H1 (cell line): ENCODE data around the gene PIBF1. TPM values are rescaled to one million over a fixed set of nuclear protein-coding genes. Genes with fewer than 3 reads are reported as not detected.

Source experiments
- CTCF ChIA-PET: fragments of 300-600 bp; sonication (Branson Sonifier 250); formaldehyde crosslinking; loops from one replicate; lab custom pipeline; 2021; ENCODE audit not compliant: partially characterized antibody; lab: Charles Lee
- POLR2A ChIA-PET: fragments of 300-600 bp; sonication (Branson Sonifier 250); formaldehyde crosslinking; loops from one replicate; lab custom pipeline; 2021; ENCODE audit warnings: inconsistent platforms; ENCODE audit not compliant: partially characterized antibody; lab: Charles Lee
- DNase-seq, 2 experiments: peaks; one replicate each; pipeline versions ENCODE4 v3.0.0 to v3.0.0-alpha.2; 2010 to 2022; ENCODE audit warnings: low spot score in 2 of 2, low read depth in 1 of 2, mixed read lengths in 1 of 2
- FAIRE-seq: peaks from 2 replicates; lab custom pipeline; 2011; peaks lifted over from hg19 to GRCh38; lab: Jason Lieb, UNC
- H2AFZ ChIP-seq: 2 replicates; pipeline ENCODE4 v1.8.1; 2012; ENCODE audit warnings: low read length, inconsistent platforms
- H2AK5ac ChIP-seq: 2 replicates; pipeline ENCODE4 v1.6.1; 2013; ENCODE audit warnings: low read depth, low read length
- H2BK120ac ChIP-seq: replicated peaks from 2 replicates; pipeline ENCODE3; 2013; ENCODE audit warnings: low read depth, low read length, inconsistent platforms
- H2BK12ac ChIP-seq: 2 replicates; pipeline ENCODE4 v1.6.1; 2013; ENCODE audit warnings: low read depth, low read length
- H2BK15ac ChIP-seq: 2 replicates; pipeline ENCODE4 v1.6.1; 2013; ENCODE audit warnings: low read length
- H2BK20ac ChIP-seq: 2 replicates; pipeline ENCODE4 v1.6.1; 2013; ENCODE audit warnings: low read length
- H2BK5ac ChIP-seq: 2 replicates; pipeline ENCODE4 v1.6.1; 2013; ENCODE audit warnings: low read depth, low read length
- H3K14ac ChIP-seq: 2 replicates; pipeline ENCODE4 v1.6.1; 2013; ENCODE audit warnings: inconsistent platforms; ENCODE audit not compliant: insufficient read length
- H3K18ac ChIP-seq: 2 replicates; pipeline ENCODE4 v1.6.1; 2013; ENCODE audit warnings: low read length; ENCODE audit errors: extremely low read depth
- H3K23ac ChIP-seq: 2 replicates; pipeline ENCODE4 v1.6.1; 2013; ENCODE audit warnings: inconsistent platforms; ENCODE audit not compliant: insufficient read length
- H3K23me2 ChIP-seq: 2 replicates; pipeline ENCODE4 v1.6.1; 2013; ENCODE audit warnings: low read depth, low read length
- H3K27ac ChIP-seq: 2 replicates; pipeline ENCODE4 v1.6.1; 2011; ENCODE audit warnings: low read depth, low read length, inconsistent platforms
- H3K27me3 ChIP-seq, 4 experiments: replicated peaks in 1 of 4; 1 replicate in 1 of 4; 2 replicates in 3 of 4; pipeline versions ENCODE4 v1.6.1 to v1.8.1; 2011 to 2013; ENCODE audit warnings: low read length in 3 of 4, mild to moderate bottlenecking in 3 of 4, inconsistent platforms in 2 of 4, mixed read lengths in 2 of 4, moderate library complexity in 1 of 4; ENCODE audit not compliant: control insufficient read depth in 3 of 4, insufficient read depth in 3 of 4; ENCODE audit errors: extremely low read depth in 1 of 4
- H3K36me3 ChIP-seq, 4 experiments: 2 replicates each; pipeline versions ENCODE4 v1.6.1 to v1.8.1; 2011 to 2013; ENCODE audit warnings: mild to moderate bottlenecking in 4 of 4, low read length in 3 of 4, moderate library complexity in 2 of 4, control low read depth in 1 of 4, inconsistent platforms in 1 of 4; ENCODE audit not compliant: insufficient read depth in 4 of 4, control insufficient read depth in 2 of 4
- H3K4ac ChIP-seq: replicated peaks from 2 replicates; pipeline ENCODE3; 2013; ENCODE audit warnings: low read length, low read depth, mixed read lengths, inconsistent platforms; ENCODE audit not compliant: insufficient read length
- H3K4me1 ChIP-seq, 4 experiments: replicated peaks in 1 of 4; 1 replicate in 1 of 4; 2 replicates in 3 of 4; pipeline versions ENCODE4 v1.6.1 to v1.8.1; 2011 to 2013; ENCODE audit warnings: low read length in 3 of 4, inconsistent platforms in 2 of 4, mixed read lengths in 1 of 4; ENCODE audit not compliant: insufficient read depth in 4 of 4, control insufficient read depth in 3 of 4
- H3K4me2 ChIP-seq, 2 experiments: 2 replicates each; pipeline versions ENCODE4 v1.6.1 to v1.8.1; 2011 to 2013; ENCODE audit warnings: low read depth in 2 of 2, low read length in 2 of 2, control low read depth in 1 of 2, inconsistent platforms in 1 of 2, mild to moderate bottlenecking in 1 of 2; ENCODE audit not compliant: insufficient read depth in 1 of 2
- H3K4me3 ChIP-seq, 4 experiments: fragments of 200-600, 300-600 bp in 1 of 4; sonication (generic), shearing (Covaris generic), sonication (Bioruptor Twin) in 1 of 4; 2 replicates each; pipeline versions ENCODE4 v1.5.1 to v1.8.1; 2011 to 2016; ENCODE audit warnings: low read length in 4 of 4, low read depth in 3 of 4, control low read depth in 2 of 4, inconsistent platforms in 2 of 4, mild to moderate bottlenecking in 2 of 4, mixed read lengths in 1 of 4, moderate library complexity in 1 of 4; ENCODE audit not compliant: insufficient read depth in 2 of 4; ENCODE audit errors: extremely low read depth in 1 of 4
- H3K56ac ChIP-seq: replicated peaks from 2 replicates; pipeline ENCODE3; 2013; ENCODE audit warnings: low read depth, mild to moderate bottlenecking, mixed read lengths, low read length, inconsistent platforms; ENCODE audit not compliant: insufficient read length
- H3K79me1 ChIP-seq: 2 replicates; pipeline ENCODE4 v1.6.1; 2013; ENCODE audit warnings: low read depth, low read length, control low read depth
- H3K79me2 ChIP-seq, 2 experiments: 2 replicates each; pipeline versions ENCODE4 v1.6.1 to v1.8.1; 2012 to 2013; ENCODE audit warnings: low read length in 2 of 2, mild to moderate bottlenecking in 2 of 2, inconsistent platforms in 1 of 2; ENCODE audit not compliant: insufficient read depth in 2 of 2, control insufficient read depth in 1 of 2
- H3K9ac ChIP-seq, 4 experiments: replicated peaks in 1 of 4; 1 replicate in 1 of 4; 2 replicates in 3 of 4; pipeline versions ENCODE4 v1.6.1 to v1.8.1; 2011 to 2013; ENCODE audit warnings: low read depth in 3 of 4, low read length in 3 of 4, control low read depth in 2 of 4, mild to moderate bottlenecking in 2 of 4, moderate library complexity in 2 of 4, inconsistent platforms in 1 of 4; ENCODE audit errors: extremely low read depth in 1 of 4
- H3K9me3 ChIP-seq, 2 experiments: 2 replicates each; pipeline versions ENCODE4 v1.6.1 to v1.8.1; 2012 to 2013; ENCODE audit warnings: mild to moderate bottlenecking in 2 of 2, moderate library complexity in 2 of 2, control low read depth in 1 of 2, inconsistent platforms in 1 of 2, low read depth in 1 of 2, low read length in 1 of 2, mixed read lengths in 1 of 2; ENCODE audit not compliant: insufficient read depth in 2 of 2
- H4K20me1 ChIP-seq, 2 experiments: replicated peaks in 1 of 2; 2 replicates each; pipeline versions ENCODE3 to v1.8.1; 2011 to 2013; ENCODE audit warnings: inconsistent platforms in 2 of 2, low read length in 2 of 2, mild to moderate bottlenecking in 1 of 2; ENCODE audit not compliant: insufficient read depth in 2 of 2, control insufficient read depth in 1 of 2
- H4K5ac ChIP-seq: 2 replicates; pipeline ENCODE4 v1.6.1; 2013; ENCODE audit warnings: low read length, low read depth, mixed read lengths, inconsistent platforms; ENCODE audit not compliant: insufficient read length
- H4K8ac ChIP-seq: 2 replicates; pipeline ENCODE4 v1.8.0; 2013; ENCODE audit warnings: mild to moderate bottlenecking, moderate library complexity, low read length, inconsistent platforms; ENCODE audit not compliant: insufficient read depth; ENCODE audit errors: extremely low read depth
- H4K91ac ChIP-seq: replicated peaks from 2 replicates; pipeline ENCODE3; 2013; ENCODE audit warnings: low read length, mixed read lengths, inconsistent platforms; ENCODE audit not compliant: insufficient read length
- CHD2 ChIP-seq: IDR thresholded peaks from 2 replicates; pipeline ENCODE4 v1.6.1; 2012; ENCODE audit warnings: low read length, improper control_type of control experiment
- FOSL1 ChIP-seq: IDR thresholded peaks from 2 replicates; pipeline ENCODE4 v1.6.1; 2011; ENCODE audit warnings: mild to moderate bottlenecking, low read depth, low read length, moderate library complexity; ENCODE audit not compliant: insufficient read depth
- GABPA ChIP-seq: IDR thresholded peaks from 2 replicates; pipeline ENCODE4 v1.6.1; 2011; ENCODE audit warnings: mild to moderate bottlenecking, low read length, moderate library complexity, borderline replicate concordance; ENCODE audit not compliant: insufficient read depth
- JUN ChIP-seq: IDR thresholded peaks from 2 replicates; pipeline ENCODE4 v1.6.1; 2011; ENCODE audit warnings: low read depth, mild to moderate bottlenecking, improper control_type of control experiment, low read length
- KDM1A ChIP-seq: fragments of 200-600, 300-600 bp; sonication (generic); IDR thresholded peaks from 2 replicates; pipeline ENCODE4 v1.7.1; 2016; ENCODE audit warnings: mild to moderate bottlenecking, low read length, borderline replicate concordance
- MAFK ChIP-seq: IDR thresholded peaks from 2 replicates; pipeline ENCODE4 v1.6.1; 2012; ENCODE audit warnings: low read depth, mild to moderate bottlenecking, improper control_type of control experiment, low read length
- SAP30 ChIP-seq: fragments of 300-600 bp; sonication (generic); IDR thresholded peaks from 2 replicates; pipeline ENCODE4 v1.7.1; 2012; ENCODE audit warnings: low read length, moderate library complexity, mild to moderate bottlenecking, inconsistent platforms; ENCODE audit not compliant: insufficient read depth, insufficient replicate concordance
- SIN3A ChIP-seq, 2 experiments: IDR thresholded peaks in 1 of 2; conservative IDR thresholded peaks in 1 of 2; 2 replicates each; pipeline ENCODE4 v1.6.1; 2011 to 2012; ENCODE audit warnings: low read length in 2 of 2, improper control_type of control experiment in 1 of 2, low read depth in 1 of 2, mild to moderate bottlenecking in 1 of 2
- WGBS, 2 experiments: shearing (Covaris generic) in 1 of 2; methylation state at CpG; one replicate each; pipeline versions ENCODE4 v1.1.6 to v1.1.7; 2013 to 2015; ENCODE audit warnings: low lambda C conversion rate in 2 of 2, mixed read lengths in 2 of 2, inconsistent platforms in 1 of 2, low coverage in 1 of 2, missing lambda C conversion rate in 1 of 2; ENCODE audit not compliant: insufficient replicate concordance in 2 of 2, insufficient coverage in 1 of 2, insufficient read length in 1 of 2; ENCODE audit errors: extremely low coverage in 1 of 2, missing lambda C conversion rate in 1 of 2; 5-methylcytosine and 5-hydroxymethylcytosine counted together
- polyA plus RNA-seq, 7 experiments: library from polyadenylated mRNA; depleted of rRNA in 3 of 7; stranded (reverse) in 5 of 7; unstranded in 2 of 7; fragments of >200 nt in 5 of 7; fragments of 200-250 nt in 2 of 7; gene quantifications; 1 replicate in 5 of 7; 2 replicates in 1 of 7; 4 replicates in 1 of 7; pipeline versions ENCODE4 v1.2.1 to v1.2.3, GENCODE V29; 2011 to 2013; ENCODE audit warnings: missing spikeins in 2 of 7, mixed read lengths in 2 of 7
- total RNA-seq: library from RNA; stranded (reverse); fragmentation: NEBNext Ultra II Directional; extraction: Animal tissue kit (Norgen Biotek cat#: 25700); gene quantifications from 2 replicates; pipeline ENCODE4 v1.2.1, GENCODE V29; 2021
- TF ChIP-seq, protein P1 (sequence below), 3 experiments: IDR thresholded peaks; 1 replicate in 2 of 3; 2 replicates in 1 of 3; pipeline versions ENCODE4 v1.5.1 to v1.6.1; 2011; ENCODE audit warnings: low read length in 3 of 3, mild to moderate bottlenecking in 3 of 3, inconsistent platforms in 2 of 3, low read depth in 1 of 3, moderate library complexity in 1 of 3; ENCODE audit not compliant: insufficient read depth in 1 of 3; ENCODE audit errors: control extremely low read depth in 1 of 3
- TF ChIP-seq, protein P2 (sequence below): IDR thresholded peaks from 2 replicates; pipeline ENCODE4 v1.6.1; 2011; ENCODE audit warnings: low read depth, mild to moderate bottlenecking, low read length; ENCODE audit not compliant: insufficient read depth

PIBF1 gene
- total and polyA plus RNA-seq, 2 of the 8 experiments (the other 6 are each of a cell fraction or from before 2014, with no cell fraction given) = 1.1 to 13.2 TPM

DNA sequence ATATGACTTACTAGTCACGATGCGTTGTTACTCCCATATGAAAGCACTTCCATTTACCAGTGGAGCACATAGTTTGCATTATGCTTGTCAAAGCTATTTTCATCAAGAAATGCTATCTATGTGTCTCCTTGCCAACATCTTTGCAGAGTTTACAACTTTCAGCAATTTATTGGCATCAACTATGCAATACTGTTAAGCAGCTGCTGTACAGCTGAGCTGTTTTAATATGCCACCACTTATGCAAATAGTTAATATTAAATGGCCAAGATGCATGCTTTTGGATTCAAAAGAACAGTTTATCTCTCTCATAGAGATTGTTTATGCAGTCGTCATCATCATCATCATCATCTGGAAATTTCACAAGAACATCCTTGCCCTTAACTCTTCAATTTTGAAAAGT, 209.0 kb downstream of the PIBF1 start:
- H3K9ac ChIP-seq = no peak overlapping the region
- H3K23me2 ChIP-seq = no peaks in the 10 kb centered on the region
- no peaks in the 10 kb centered on the region for H3K79me2 ChIP-seq
- no peak overlapping the region for H3K56ac ChIP-seq
- H3K36me3 ChIP-seq = no peaks in the 10 kb centered on the region; a peak in 1 of 8 replicates
- no peak overlapping the region for H2BK120ac ChIP-seq
- no peaks in the 10 kb centered on the region; a peak in 1 of 7 replicates for H3K4me1 ChIP-seq
- H3K23ac ChIP-seq = no peak overlapping the region
- no peak overlapping the region for H3K4me2 ChIP-seq
- H2BK15ac ChIP-seq = no peak overlapping the region
- ChIA-PET CTCF (interaction anchor here (0.6 kb wide), 2 partner anchors 57 to 303 kb away, joined by 3 to 4 read pairs; no protein-coding TSS in a partner anchor), POLR2A (no interaction called here)
- H4K5ac ChIP-seq = no peak overlapping the region
- H2BK20ac ChIP-seq = no peak overlapping the region
- H2BK5ac ChIP-seq = no peak overlapping the region
- H3K27ac ChIP-seq = no peak overlapping the region
- no peaks in the 10 kb centered on the region for H3K27me3 ChIP-seq
- H4K20me1 ChIP-seq = no peaks in the 10 kb centered on the region
- no peak overlapping the region for H3K4ac ChIP-seq
- H2BK12ac ChIP-seq = no peak overlapping the region
- no peak overlapping the region for H4K91ac ChIP-seq
- no peak overlapping the region for H3K4me3 ChIP-seq
- no peak overlapping the region for H2AFZ ChIP-seq
- WGBS, 2 experiments = 78% methylated on average over 3 of the region's 3 CpGs; no CpG with 5 or more reads in 1 of the 2 experiments
- H4K8ac ChIP-seq = no peak overlapping the region
- no peak for FAIRE-seq
- H3K14ac ChIP-seq = no peak overlapping the region
- H2AK5ac ChIP-seq = no peak overlapping the region
- no peaks in the 10 kb centered on the region for H3K9me3 ChIP-seq
- no peak overlapping the region for H3K18ac ChIP-seq
- DNase-seq = no peak
- no peaks in the 10 kb centered on the region for H3K79me1 ChIP-seq
- no peak for TF ChIP-seq SAP30
- TF ChIP-seq GABPA = no peak
- TF ChIP-seq, protein P1, sequence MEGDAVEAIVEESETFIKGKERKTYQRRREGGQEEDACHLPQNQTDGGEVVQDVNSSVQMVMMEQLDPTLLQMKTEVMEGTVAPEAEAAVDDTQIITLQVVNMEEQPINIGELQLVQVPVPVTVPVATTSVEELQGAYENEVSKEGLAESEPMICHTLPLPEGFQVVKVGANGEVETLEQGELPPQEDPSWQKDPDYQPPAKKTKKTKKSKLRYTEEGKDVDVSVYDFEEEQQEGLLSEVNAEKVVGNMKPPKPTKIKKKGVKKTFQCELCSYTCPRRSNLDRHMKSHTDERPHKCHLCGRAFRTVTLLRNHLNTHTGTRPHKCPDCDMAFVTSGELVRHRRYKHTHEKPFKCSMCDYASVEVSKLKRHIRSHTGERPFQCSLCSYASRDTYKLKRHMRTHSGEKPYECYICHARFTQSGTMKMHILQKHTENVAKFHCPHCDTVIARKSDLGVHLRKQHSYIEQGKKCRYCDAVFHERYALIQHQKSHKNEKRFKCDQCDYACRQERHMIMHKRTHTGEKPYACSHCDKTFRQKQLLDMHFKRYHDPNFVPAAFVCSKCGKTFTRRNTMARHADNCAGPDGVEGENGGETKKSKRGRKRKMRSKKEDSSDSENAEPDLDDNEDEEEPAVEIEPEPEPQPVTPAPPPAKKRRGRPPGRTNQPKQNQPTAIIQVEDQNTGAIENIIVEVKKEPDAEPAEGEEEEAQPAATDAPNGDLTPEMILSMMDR (IDR thresholded peaks at IDR 0.05; ENCODE audit: control extremely low read depth in 1 of 3, insufficient read depth in 1 of 3, low read depth in 1 of 3, low read length in 3 of 3) = no peak
- TF ChIP-seq JUN = no peak
- TF ChIP-seq KDM1A = no peak
- no peak for TF ChIP-seq CHD2
- TF ChIP-seq, protein P2, sequence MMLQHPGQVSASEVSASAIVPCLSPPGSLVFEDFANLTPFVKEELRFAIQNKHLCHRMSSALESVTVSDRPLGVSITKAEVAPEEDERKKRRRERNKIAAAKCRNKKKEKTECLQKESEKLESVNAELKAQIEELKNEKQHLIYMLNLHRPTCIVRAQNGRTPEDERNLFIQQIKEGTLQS = no peak
- no peak for TF ChIP-seq SIN3A (conservative IDR thresholded peaks at IDR 0.05 in 1 of 2, IDR thresholded peaks at IDR 0.05 in 1 of 2; ENCODE audit: low read depth in 1 of 2, low read length in 2 of 2)
- TF ChIP-seq FOSL1 = no peak
- TF ChIP-seq MAFK = no peak
